BJ (cell line): ENCODE data around the gene RAB7B. TPM values are rescaled to one million over a fixed set of nuclear protein-coding genes. Genes with fewer than 3 reads are reported as not detected.
A peak's percentile ranks its signal among the peaks of the same experiment; 100 is the strongest.

Experiments
- CTCF ChIA-PET: fragments of 350-600 bp; formaldehyde crosslinking; extraction: SDS; loops from one replicate; lab custom pipeline; 2021; ENCODE audit warnings: antibody characterized with exemption, inconsistent platforms; lab: Yijun Ruan, JAX
- POLR2A ChIA-PET: fragments of 300-600 bp; sonication (Branson Sonifier 250); formaldehyde crosslinking; extraction: SDS; loops from one replicate; lab custom pipeline; 2021; ENCODE audit warnings: antibody characterized with exemption; lab: Charles Lee
- DNase-seq: peaks from one replicate; pipeline ENCODE4 v3.0.0-alpha.2; 2011; ENCODE audit warnings: low read depth
- H3K27me3 ChIP-seq: 2 replicates; pipeline ENCODE4 v1.6.0; 2011; ENCODE audit warnings: low read length; ENCODE audit not compliant: control insufficient read depth, insufficient read depth
- H3K36me3 ChIP-seq: 2 replicates; pipeline ENCODE4 v1.5.1; 2011; ENCODE audit warnings: low read length; ENCODE audit not compliant: control insufficient read depth, insufficient read depth
- H3K4me3 ChIP-seq: 2 replicates; pipeline ENCODE4 v1.5.1; 2011; ENCODE audit warnings: low read depth, mild to moderate bottlenecking, control low read depth, low read length
- polyA plus RNA-seq: library from polyadenylated mRNA; depleted of rRNA; stranded (reverse); fragments of >200 nt; gene quantifications from 2 replicates; pipeline ENCODE4 v1.2.3, GENCODE V29; 2011
- TF ChIP-seq, protein P1 (sequence below): IDR thresholded peaks from 2 replicates; pipeline ENCODE4 v1.5.1; 2011; ENCODE audit warnings: low read depth, mild to moderate bottlenecking, control low read depth, inconsistent platforms, low read length, moderate library complexity; ENCODE audit not compliant: insufficient read depth

Gene RAB7B
- polyA plus RNA-seq, 1 experiment: 11.3 TPM

DNA sequence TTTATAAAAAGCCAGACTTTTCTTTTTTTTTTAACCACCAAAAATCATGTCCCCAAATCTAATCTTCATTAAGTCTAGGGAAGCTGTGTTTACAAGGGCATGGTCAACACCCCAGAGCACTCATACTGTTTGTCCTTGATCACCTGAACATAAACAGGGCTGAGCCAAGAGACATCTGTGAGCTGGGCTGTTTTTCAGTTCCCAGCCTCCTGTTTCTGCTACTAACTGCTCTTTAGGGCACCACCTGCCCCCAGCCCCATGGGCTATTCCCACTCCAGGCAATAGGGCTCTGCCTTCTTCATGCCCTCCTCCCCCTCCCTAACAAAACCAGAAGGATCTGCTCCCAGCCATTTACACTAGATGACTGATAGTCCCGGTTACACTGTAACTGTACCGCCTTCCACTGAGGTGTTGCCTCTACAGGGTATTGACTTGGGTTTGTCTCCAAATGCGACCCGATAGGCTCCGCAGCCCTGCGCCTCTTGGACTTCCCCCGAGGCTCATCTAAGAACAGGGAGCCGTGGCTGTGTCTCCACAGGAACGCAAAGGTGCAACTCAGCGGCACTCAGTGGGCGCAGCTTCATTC lies 48.3 kb downstream of the RAB7B start:
- peaks cover 24% of the 10 kb centered on the region for H3K27me3 ChIP-seq
- TF ChIP-seq, protein P1, sequence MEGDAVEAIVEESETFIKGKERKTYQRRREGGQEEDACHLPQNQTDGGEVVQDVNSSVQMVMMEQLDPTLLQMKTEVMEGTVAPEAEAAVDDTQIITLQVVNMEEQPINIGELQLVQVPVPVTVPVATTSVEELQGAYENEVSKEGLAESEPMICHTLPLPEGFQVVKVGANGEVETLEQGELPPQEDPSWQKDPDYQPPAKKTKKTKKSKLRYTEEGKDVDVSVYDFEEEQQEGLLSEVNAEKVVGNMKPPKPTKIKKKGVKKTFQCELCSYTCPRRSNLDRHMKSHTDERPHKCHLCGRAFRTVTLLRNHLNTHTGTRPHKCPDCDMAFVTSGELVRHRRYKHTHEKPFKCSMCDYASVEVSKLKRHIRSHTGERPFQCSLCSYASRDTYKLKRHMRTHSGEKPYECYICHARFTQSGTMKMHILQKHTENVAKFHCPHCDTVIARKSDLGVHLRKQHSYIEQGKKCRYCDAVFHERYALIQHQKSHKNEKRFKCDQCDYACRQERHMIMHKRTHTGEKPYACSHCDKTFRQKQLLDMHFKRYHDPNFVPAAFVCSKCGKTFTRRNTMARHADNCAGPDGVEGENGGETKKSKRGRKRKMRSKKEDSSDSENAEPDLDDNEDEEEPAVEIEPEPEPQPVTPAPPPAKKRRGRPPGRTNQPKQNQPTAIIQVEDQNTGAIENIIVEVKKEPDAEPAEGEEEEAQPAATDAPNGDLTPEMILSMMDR: no peak
- no peaks in the 10 kb centered on the region for H3K36me3 ChIP-seq
- DNase-seq: no peak
- ChIA-PET POLR2A (no interaction called here), CTCF (interaction anchor here (0.9 to 1.5 kb wide), 2 partner anchors 22 to 25 kb away, joined by 3 to 6 read pairs; no protein-coding TSS in a partner anchor)
- no peak overlapping the region for H3K4me3 ChIP-seq

DNA sequence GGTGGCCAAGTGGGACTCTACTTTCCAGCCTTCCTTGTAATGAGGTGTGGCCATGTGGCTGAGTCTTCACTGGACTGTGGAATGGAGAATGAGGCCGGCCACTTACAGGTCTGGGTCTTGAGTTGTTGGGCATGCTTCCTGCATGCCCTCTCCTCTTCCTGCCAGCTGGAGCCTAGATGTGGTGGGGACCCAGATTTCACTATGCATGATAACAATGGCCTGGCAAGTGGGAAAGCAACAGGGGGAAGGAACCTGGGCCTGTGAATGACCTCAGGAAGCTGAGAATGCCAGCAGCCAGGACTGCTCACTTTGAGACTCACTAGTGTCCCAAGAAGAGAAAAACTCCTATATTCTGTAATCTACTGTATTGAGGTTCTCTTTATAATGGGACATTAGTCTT lies 51.4 kb downstream of the RAB7B start:
- Histone ChIP-seq H3K36me3 (no peaks in the 10 kb centered on the region), H3K27me3 (peaks cover 16% of the 10 kb centered on the region), H3K4me3 (no peak overlapping the region)
- CTCF ChIA-PET: interaction anchor here (1.0 to 2.7 kb wide), 5 partner anchors 17 to 423 kb away, joined by 3 to 12 read pairs (median 5); no protein-coding TSS in a partner anchor
- TF ChIP-seq, protein P1: no peak
- no peak for DNase-seq
- POLR2A ChIA-PET: no interaction called here

DNA sequence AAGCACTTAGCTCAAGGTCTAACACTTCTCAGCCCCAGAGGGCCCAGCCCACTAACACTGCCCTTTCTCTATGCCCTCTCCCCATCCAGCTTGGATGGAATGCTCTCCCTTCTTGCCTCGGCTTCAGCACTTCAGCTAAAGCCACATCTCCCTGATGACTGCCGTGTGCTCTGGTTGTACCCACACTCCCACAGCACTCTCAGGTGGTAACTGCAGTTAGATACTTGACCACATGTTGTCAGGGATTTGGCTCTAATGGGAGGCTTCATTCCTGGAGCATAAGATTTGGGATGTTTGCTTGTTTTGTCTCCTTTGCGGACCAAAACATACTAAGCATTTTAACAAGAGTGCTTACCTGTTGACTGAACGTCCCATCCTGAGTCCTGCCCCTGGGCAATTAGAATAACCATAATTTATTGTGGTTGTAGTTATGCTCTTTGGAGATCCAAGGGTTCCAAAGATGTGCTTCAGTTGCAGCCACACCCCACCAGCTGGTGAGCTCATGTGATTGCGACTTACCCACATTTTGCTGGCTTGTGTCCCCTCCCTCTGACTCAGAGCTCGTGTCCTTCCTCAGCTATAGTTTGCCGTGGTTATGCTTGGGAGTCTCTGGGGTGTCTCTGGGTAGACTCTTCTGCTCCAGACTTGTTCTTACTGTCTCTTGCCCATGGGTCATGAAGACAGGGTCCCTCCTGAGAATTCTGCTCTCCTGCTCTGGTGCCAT lies 52.2 kb downstream of the RAB7B start:
- Histone ChIP-seq H3K4me3 (no peak overlapping the region), H3K36me3 (no peaks in the 10 kb centered on the region), H3K27me3 (peaks cover 10% of the 10 kb centered on the region)
- CTCF ChIA-PET: interaction anchor here (0.7 to 2.7 kb wide), 8 partner anchors 10 to 33 kb away, joined by 3 to 12 read pairs (median 4); no protein-coding TSS in a partner anchor
- DNase-seq: no peak
- POLR2A ChIA-PET: no interaction called here
- TF ChIP-seq, protein P1: no peak

GRCh38 chr1:205950280-205950679 lies 52.9 kb downstream of the RAB7B start:
- Histone ChIP-seq H3K36me3 (no peaks in the 10 kb centered on the region), H3K27me3 (peaks cover 9% of the 10 kb centered on the region), H3K4me3 (no peak overlapping the region)
- POLR2A ChIA-PET: no interaction called here
- TF ChIP-seq, protein P1: no peak
- CTCF ChIA-PET: interaction anchor here (0.5 to 2.7 kb wide), 7 partner anchors 9 to 36 kb away, joined by 3 to 12 read pairs (median 4); no protein-coding TSS in a partner anchor
- peak; percentile 39 for DNase-seq

DNA sequence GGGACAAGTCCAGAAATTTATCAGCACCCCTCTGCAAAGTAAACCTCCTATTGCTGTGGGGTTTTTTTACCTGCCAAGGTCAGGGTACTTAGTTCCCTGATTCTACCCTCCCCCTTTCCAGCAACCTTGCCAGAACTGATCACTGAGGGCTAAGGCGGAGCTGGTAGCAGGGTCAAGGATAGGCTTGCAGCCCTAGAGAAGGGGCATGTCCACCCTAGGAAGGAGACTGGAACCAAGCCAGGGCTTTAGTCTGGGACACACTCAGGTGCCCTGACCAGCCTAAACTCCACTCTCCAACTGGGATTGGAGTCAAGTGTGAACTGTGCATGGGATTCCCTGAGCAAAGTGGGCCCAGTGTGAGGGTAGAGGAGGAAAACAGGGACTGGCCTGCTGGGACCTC lies 53.4 kb downstream of the RAB7B start:
- no peaks in the 10 kb centered on the region for H3K36me3 ChIP-seq
- TF ChIP-seq, protein P1: no peak
- ChIA-PET POLR2A (no interaction called here), CTCF (interaction anchor here (1.2 to 2.7 kb wide), 3 partner anchors 9 to 30 kb away, joined by 4 to 12 read pairs (median 5); no protein-coding TSS in a partner anchor)
- peaks cover 6% of the 10 kb centered on the region for H3K27me3 ChIP-seq
- DNase-seq: no peak
- H3K4me3 ChIP-seq: no peak overlapping the region
